Kidney epithelial cell (primary cell): Measurements from ENCODE around the gene SLX4IP. TPM values are rescaled to one million over a fixed set of nuclear protein-coding genes. Genes with fewer than 3 reads are reported as not detected.

Experiments used
- DNase-seq: peaks from one replicate; pipeline ENCODE4 v3.0.0-alpha.2; 2010; ENCODE audit warnings: low read depth
- H3K27me3 ChIP-seq: 2 replicates; pipeline ENCODE4 v1.6.0; 2011; ENCODE audit warnings: low read length; ENCODE audit not compliant: control insufficient read depth, insufficient read depth
- H3K36me3 ChIP-seq: 2 replicates; pipeline ENCODE4 v1.5.1; 2011; ENCODE audit warnings: low read length; ENCODE audit not compliant: control insufficient read depth, insufficient read depth
- H3K4me3 ChIP-seq: 2 replicates; pipeline ENCODE4 v1.5.1; 2011; ENCODE audit warnings: low read depth, mild to moderate bottlenecking, control low read depth, low read length
- CTCF ChIP-seq: IDR thresholded peaks from 2 replicates; pipeline ENCODE4 v1.5.1; 2011; ENCODE audit warnings: mild to moderate bottlenecking, moderate library complexity, low read length, control low read depth, inconsistent platforms; ENCODE audit not compliant: insufficient read depth, poor library complexity, severe bottlenecking
- total RNA-seq: library from RNA; depleted of rRNA; stranded (reverse); fragments of >200 nt; gene quantifications from 2 replicates; pipeline ENCODE4 v1.2.3, GENCODE V29; 2015

The SLX4IP gene
- total RNA-seq, 1 donor from 2014 or later: 5.8 TPM

DNA sequence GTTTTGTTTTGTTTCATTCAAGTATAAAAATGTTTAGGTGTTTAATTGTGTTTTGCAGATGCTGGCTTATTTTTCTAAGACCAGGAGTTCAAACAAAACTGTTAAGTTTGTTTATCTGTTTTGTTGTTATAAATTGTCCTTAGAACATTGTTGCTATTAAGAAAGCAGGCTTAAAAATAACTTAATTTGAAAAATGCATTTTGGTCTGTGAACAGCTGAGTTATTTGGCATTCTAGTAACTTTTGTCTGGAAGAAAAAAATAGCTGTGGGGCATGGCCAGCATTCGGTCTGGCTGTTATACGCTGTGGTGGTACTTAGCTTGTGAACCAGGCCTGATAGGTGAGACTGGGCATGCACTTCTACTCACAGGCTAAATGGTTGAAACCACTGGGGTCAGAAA is 37.8 kb downstream of the SLX4IP start:
- no peak for TF ChIP-seq CTCF
- H3K27me3 ChIP-seq: no peaks in the 10 kb centered on the region
- no peak for DNase-seq
- no peaks in the 10 kb centered on the region for H3K36me3 ChIP-seq
- no peak overlapping the region for H3K4me3 ChIP-seq

GRCh38 chr20:10474606-10475184 is 39.6 kb downstream of the SLX4IP start:
- H3K4me3 ChIP-seq: no peak overlapping the region
- no peak for DNase-seq
- no peak for TF ChIP-seq CTCF
- H3K36me3 ChIP-seq: no peaks in the 10 kb centered on the region
- no peaks in the 10 kb centered on the region for H3K27me3 ChIP-seq

- no peak for DNase-seq
- no peaks in the 10 kb centered on the region for H3K27me3 ChIP-seq
- no peaks in the 10 kb centered on the region for H3K36me3 ChIP-seq
- no peak overlapping the region for H3K4me3 ChIP-seq
- TF ChIP-seq CTCF: no peak
Observed at GRCh38 chr20:10475225-10475624, 40.1 kb downstream of the SLX4IP start.

DNA sequence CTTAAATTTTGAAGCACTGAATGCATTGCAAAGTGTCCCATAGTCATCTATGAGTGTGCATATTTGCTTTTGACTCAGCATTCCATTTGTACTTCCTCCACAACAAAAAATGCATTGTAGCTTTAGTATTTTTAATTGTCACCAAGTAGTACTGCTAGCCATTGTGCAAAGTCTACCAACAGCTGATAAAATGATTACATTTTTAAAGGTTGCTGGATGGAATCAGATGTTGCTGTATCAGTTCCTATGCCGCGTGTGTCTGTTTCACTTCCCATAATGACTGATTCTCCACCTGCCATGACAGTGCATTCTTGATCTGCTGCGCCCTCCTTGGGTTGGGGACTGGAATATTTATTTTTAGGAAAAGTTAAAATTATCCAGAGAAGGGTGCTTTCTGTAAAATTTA is 41.2 kb downstream of the SLX4IP start:
- Histone ChIP-seq H3K36me3 (no peaks in the 10 kb centered on the region), H3K27me3 (no peaks in the 10 kb centered on the region), H3K4me3 (no peak overlapping the region)
- DNase-seq: no peak
- no peak for TF ChIP-seq CTCF

- Histone ChIP-seq H3K36me3 (no peaks in the 10 kb centered on the region), H3K4me3 (no peak overlapping the region), H3K27me3 (no peaks in the 10 kb centered on the region)
- TF ChIP-seq CTCF: no peak
- DNase-seq: no peak
Observed at GRCh38 chr20:10478205-10478604, 43.1 kb downstream of the SLX4IP start.

- Histone ChIP-seq H3K27me3 (no peaks in the 10 kb centered on the region), H3K4me3 (no peak overlapping the region), H3K36me3 (no peaks in the 10 kb centered on the region)
- no peak for TF ChIP-seq CTCF
- no peak for DNase-seq
Observed at GRCh38 chr20:10478930-10479329, 43.8 kb downstream of the SLX4IP start.
